Ecto neural progenitor cell (in vitro differentiated cells): ENCODE measurements around the gene COPB1.
"Not testable (repeated sequence)": the region's sequence is repeated elsewhere in the genome, so short reads cannot be mapped to it uniquely, and the experiment has no call there.

Experiments used
- DNase-seq: peaks from one replicate; pipeline ENCODE4 v3.0.0-alpha.2; 2018; ENCODE audit warnings: low spot score

Gene COPB1

GRCh38 chr11:14499560-14500180 is at the start of gene COPB1:
Gene COPB1 (minus strand): TSS chr11:14499811. CDS start chr11:14498928, 883 bp downstream.
- peak; percentile 93 for DNase-seq

GRCh38 chr11:14547440-14547839 is 47.8 kb upstream of the COPB1 start:
- no peak for DNase-seq

- DNase-seq = no peak
These were observed 47.1 kb upstream of the COPB1 start for GRCh38 chr11:14546672-14547071.

GRCh38 chr11:14544611-14545010 is 45.0 kb upstream of the COPB1 start:
- DNase-seq = no peak

- DNase-seq = no peak
These were observed 43.6 kb upstream of the COPB1 start for GRCh38 chr11:14543260-14543659.

- DNase-seq = no peak
These were observed 42.7 kb upstream of the COPB1 start for GRCh38 chr11:14542324-14542723.

GRCh38 chr11:14541192-14541947 is 41.8 kb upstream of the COPB1 start:
- no peak for DNase-seq

GRCh38 chr11:14539982-14540421 is 40.4 kb upstream of the COPB1 start:
- no peak for DNase-seq

GRCh38 chr11:14538926-14539554 is 39.4 kb upstream of the COPB1 start:
- no peak for DNase-seq

- DNase-seq = no peak
These were observed 38.8 kb upstream of the COPB1 start for GRCh38 chr11:14538271-14538925.

- no peak for DNase-seq
These were observed 37.6 kb upstream of the COPB1 start for GRCh38 chr11:14537134-14537599.

- not testable (repeated sequence) for DNase-seq
These were observed 35.6 kb upstream of the COPB1 start for GRCh38 chr11:14535166-14535565.

GRCh38 chr11:14529951-14530350 is 30.3 kb upstream of the COPB1 start:
- no peak for DNase-seq

- no peak for DNase-seq
These were observed 29.7 kb upstream of the COPB1 start for GRCh38 chr11:14529321-14529720.

GRCh38 chr11:14522801-14523200 is 23.2 kb upstream of the COPB1 start:
- no peak for DNase-seq

GRCh38 chr11:14522245-14522644 is 22.6 kb upstream of the COPB1 start:
- no peak for DNase-seq

- no peak for DNase-seq
These were observed 21.1 kb upstream of the COPB1 start for GRCh38 chr11:14520747-14521151.

- DNase-seq = peak; percentile 95
These were observed 20.5 kb upstream of the COPB1 start, which contains the start of gene PSMA1 for GRCh38 chr11:14519917-14520746. Gene PSMA1 (minus strand): TSS chr11:14520386. CDS start chr11:14520299, 87 bp downstream.

GRCh38 chr11:14519597-14519916 is 19.9 kb upstream of the COPB1 start:
- DNase-seq = no peak

- DNase-seq = no peak
These were observed 19.2 kb upstream of the COPB1 start for GRCh38 chr11:14518820-14519219.

- DNase-seq = no peak
These were observed 14.2 kb upstream of the COPB1 start for GRCh38 chr11:14513800-14514199.

GRCh38 chr11:14506532-14506931 is 6.9 kb upstream of the COPB1 start:
- DNase-seq = no peak
